GM19455 (cell line): ENCODE results near the gene PPM1H.
"Not testable (repeated sequence)": the region's sequence is repeated elsewhere in the genome, so short reads cannot be mapped to it uniquely, and the experiment has no call there.

Experiments
- ATAC-seq: cut with Tn5 transposase; IDR thresholded peaks from one replicate; pipeline ENCODE4 v1.9.1; 2021; ENCODE audit not compliant: unreplicated experiment

Gene PPM1H

GRCh38 chr12:62910549-62911169 is 24.3 kb downstream of the PPM1H start:
- no peak for ATAC-seq

GRCh38 chr12:62909340-62909739 is 25.6 kb downstream of the PPM1H start:
- no peak for ATAC-seq

GRCh38 chr12:62908674-62909073 is 26.3 kb downstream of the PPM1H start:
- no peak for ATAC-seq

GRCh38 chr12:62907561-62907960 is 27.4 kb downstream of the PPM1H start:
- no peak for ATAC-seq

GRCh38 chr12:62907078-62907477 is 27.9 kb downstream of the PPM1H start:
- ATAC-seq = no peak

GRCh38 chr12:62903151-62903550 is 31.8 kb downstream of the PPM1H start:
- no peak for ATAC-seq

GRCh38 chr12:62900686-62901272 is 34.2 kb downstream of the PPM1H start:
- ATAC-seq = no peak

GRCh38 chr12:62899568-62900390 is 35.2 kb downstream of the PPM1H start:
- ATAC-seq = no peak

GRCh38 chr12:62898526-62898925 is 36.4 kb downstream of the PPM1H start:
- ATAC-seq = no peak

- no peak for ATAC-seq
These were observed 39.5 kb downstream of the PPM1H start for GRCh38 chr12:62895351-62895877.

- ATAC-seq = no peak
These were observed 41.7 kb downstream of the PPM1H start for GRCh38 chr12:62893276-62893675.

GRCh38 chr12:62891805-62892549 is 43.0 kb downstream of the PPM1H start:
- no peak for ATAC-seq

- ATAC-seq = no peak
These were observed 46.4 kb downstream of the PPM1H start for GRCh38 chr12:62888454-62889110.

GRCh38 chr12:62886796-62887195 is 48.2 kb downstream of the PPM1H start:
- ATAC-seq = no peak

- ATAC-seq = no peak
These were observed 49.7 kb downstream of the PPM1H start for GRCh38 chr12:62885242-62885641.

- ATAC-seq = not testable (repeated sequence)
These were observed 50.1 kb downstream of the PPM1H start for GRCh38 chr12:62884832-62885231.

- peak; percentile 44 for ATAC-seq
These were observed 52.3 kb downstream of the PPM1H start for GRCh38 chr12:62882696-62883095.

GRCh38 chr12:62882140-62882539 is 52.8 kb downstream of the PPM1H start:
- peak; percentile 42 for ATAC-seq

GRCh38 chr12:62879691-62880090 is 55.3 kb downstream of the PPM1H start:
- ATAC-seq = no peak

GRCh38 chr12:62879228-62879627 is 55.7 kb downstream of the PPM1H start:
- not testable (repeated sequence) for ATAC-seq

- no peak for ATAC-seq
These were observed 56.7 kb downstream of the PPM1H start for GRCh38 chr12:62878211-62878610.
